ENCODE results near the gene BCOR.

- no peak for TF ChIP-seq ARNTL (CRISPR knock-in tag; IDR thresholded peaks at IDR 0.05; ENCODE audit: borderline replicate concordance, low read depth)
- TF ChIP-seq ISL1 (CRISPR knock-in tag; IDR thresholded peaks at IDR 0.05): no peak
- no peak for TF ChIP-seq PATZ1 (CRISPR knock-in tag; IDR thresholded peaks at IDR 0.05; ENCODE audit: borderline replicate concordance)
- TF ChIP-seq ZFP3 (CRISPR knock-in tag; IDR thresholded peaks at IDR 0.05): no peak
- TF ChIP-seq RARB (CRISPR knock-in tag; IDR thresholded peaks at IDR 0.05): no peak
- no peak for TF ChIP-seq GLIS3 (CRISPR knock-in tag; IDR thresholded peaks at IDR 0.05)
- no peak for TF ChIP-seq TOX (CRISPR knock-in tag; IDR thresholded peaks at IDR 0.05; ENCODE audit: borderline replicate concordance)
- no peak for TF ChIP-seq OSR1 (CRISPR knock-in tag; IDR thresholded peaks at IDR 0.05)
- TF ChIP-seq SNAI2 (CRISPR knock-in tag; IDR thresholded peaks at IDR 0.05): no peak
- no peak for TF ChIP-seq ZFP30 (CRISPR knock-in tag; IDR thresholded peaks at IDR 0.05)
- TF ChIP-seq CREB5 (CRISPR knock-in tag; IDR thresholded peaks at IDR 0.05; ENCODE audit: low read depth): no peak
- TF ChIP-seq, protein P1, sequence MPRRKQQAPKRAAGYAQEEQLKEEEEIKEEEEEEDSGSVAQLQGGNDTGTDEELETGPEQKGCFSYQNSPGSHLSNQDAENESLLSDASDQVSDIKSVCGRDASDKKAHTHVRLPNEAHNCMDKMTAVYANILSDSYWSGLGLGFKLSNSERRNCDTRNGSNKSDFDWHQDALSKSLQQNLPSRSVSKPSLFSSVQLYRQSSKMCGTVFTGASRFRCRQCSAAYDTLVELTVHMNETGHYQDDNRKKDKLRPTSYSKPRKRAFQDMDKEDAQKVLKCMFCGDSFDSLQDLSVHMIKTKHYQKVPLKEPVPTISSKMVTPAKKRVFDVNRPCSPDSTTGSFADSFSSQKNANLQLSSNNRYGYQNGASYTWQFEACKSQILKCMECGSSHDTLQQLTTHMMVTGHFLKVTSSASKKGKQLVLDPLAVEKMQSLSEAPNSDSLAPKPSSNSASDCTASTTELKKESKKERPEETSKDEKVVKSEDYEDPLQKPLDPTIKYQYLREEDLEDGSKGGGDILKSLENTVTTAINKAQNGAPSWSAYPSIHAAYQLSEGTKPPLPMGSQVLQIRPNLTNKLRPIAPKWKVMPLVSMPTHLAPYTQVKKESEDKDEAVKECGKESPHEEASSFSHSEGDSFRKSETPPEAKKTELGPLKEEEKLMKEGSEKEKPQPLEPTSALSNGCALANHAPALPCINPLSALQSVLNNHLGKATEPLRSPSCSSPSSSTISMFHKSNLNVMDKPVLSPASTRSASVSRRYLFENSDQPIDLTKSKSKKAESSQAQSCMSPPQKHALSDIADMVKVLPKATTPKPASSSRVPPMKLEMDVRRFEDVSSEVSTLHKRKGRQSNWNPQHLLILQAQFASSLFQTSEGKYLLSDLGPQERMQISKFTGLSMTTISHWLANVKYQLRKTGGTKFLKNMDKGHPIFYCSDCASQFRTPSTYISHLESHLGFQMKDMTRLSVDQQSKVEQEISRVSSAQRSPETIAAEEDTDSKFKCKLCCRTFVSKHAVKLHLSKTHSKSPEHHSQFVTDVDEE (CRISPR knock-in tag; IDR thresholded peaks at IDR 0.05): no peak
- TF ChIP-seq, protein P2, sequence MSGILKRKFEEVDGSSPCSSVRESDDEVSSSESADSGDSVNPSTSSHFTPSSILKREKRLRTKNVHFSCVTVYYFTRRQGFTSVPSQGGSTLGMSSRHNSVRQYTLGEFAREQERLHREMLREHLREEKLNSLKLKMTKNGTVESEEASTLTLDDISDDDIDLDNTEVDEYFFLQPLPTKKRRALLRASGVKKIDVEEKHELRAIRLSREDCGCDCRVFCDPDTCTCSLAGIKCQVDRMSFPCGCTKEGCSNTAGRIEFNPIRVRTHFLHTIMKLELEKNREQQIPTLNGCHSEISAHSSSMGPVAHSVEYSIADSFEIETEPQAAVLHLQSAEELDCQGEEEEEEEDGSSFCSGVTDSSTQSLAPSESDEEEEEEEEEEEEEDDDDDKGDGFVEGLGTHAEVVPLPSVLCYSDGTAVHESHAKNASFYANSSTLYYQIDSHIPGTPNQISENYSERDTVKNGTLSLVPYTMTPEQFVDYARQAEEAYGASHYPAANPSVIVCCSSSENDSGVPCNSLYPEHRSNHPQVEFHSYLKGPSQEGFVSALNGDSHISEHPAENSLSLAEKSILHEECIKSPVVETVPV (CRISPR knock-in tag; IDR thresholded peaks at IDR 0.05): no peak
- TF ChIP-seq ESRRG (CRISPR knock-in tag; IDR thresholded peaks at IDR 0.05): no peak
These were observed 91.4 kb downstream of the BCOR start for GRCh38 chrX:40006106-40007017.

All from SK-N-SH treated with all-trans-retinoic acid at 6 μM for 48 hours (cell line).